Gastroesophageal sphincter (tissue), 4 donors: ENCODE results near the gene MACROH2A1. TPM values are rescaled to one million over a fixed set of nuclear protein-coding genes. Genes with fewer than 3 reads are reported as not detected.

Source experiments
- ATAC-seq: fragments of 150-250 bp; one replicate; pipeline ENCODE4 v1.9.1; 2016; ENCODE audit warnings: mild to moderate bottlenecking, moderate library complexity
- H3K27ac ChIP-seq, 4 donors: fragments of 200-600 bp; sonication (generic) in 3 of 4; 1 replicate in 3 of 4; 2 replicates in 1 of 4; pipeline ENCODE4 v1.5.1; 2016 to 2019
- H3K27me3 ChIP-seq: fragments of 200-600 bp; sonication (generic); one replicate; pipeline ENCODE4 v1.5.1; 2019
- H3K36me3 ChIP-seq, 2 donors: fragments of 200-600 bp; sonication (generic); one replicate each; pipeline ENCODE4 v1.5.1; 2019; ENCODE audit warnings: control low read depth in 1 of 2
- H3K4me1 ChIP-seq, 3 donors: fragments of 200-600 bp; sonication (generic); 1 replicate in 2 of 3; 2 replicates in 1 of 3; pipeline ENCODE4 v1.5.1; 2016 to 2019; ENCODE audit warnings: control low read depth in 2 of 3
- H3K4me3 ChIP-seq, 2 donors: fragments of 200-600 bp; sonication (generic); one replicate each; pipeline ENCODE4 v1.5.1; 2019; ENCODE audit warnings: mild to moderate bottlenecking in 1 of 2, moderate library complexity in 1 of 2
- H3K9me3 ChIP-seq, 3 donors: fragments of 200-600 bp; sonication (generic); one replicate each; pipeline ENCODE4 v1.5.1; 2017 to 2019; ENCODE audit warnings: control low read depth in 2 of 3
- CTCF ChIP-seq, 4 experiments: fragments of 200-600 bp in 2 of 4; fragments of 450-650 bp in 2 of 4; sonication (generic) in 1 of 4; IDR thresholded peaks; one replicate each; pipeline ENCODE4 v1.5.1; 2017 to 2019; ENCODE audit warnings: antibody characterized with exemption in 4 of 4, mild to moderate bottlenecking in 2 of 4, moderate library complexity in 2 of 4
- EP300 ChIP-seq: sonication (generic); formaldehyde crosslinking; IDR thresholded peaks from one replicate; pipeline ENCODE4 v1.6.1; 2017; ENCODE audit warnings: antibody characterized with exemption, mild to moderate bottlenecking
- POLR2A ChIP-seq, 2 donors: fragments of 450-650 bp; IDR thresholded peaks; one replicate each; pipeline ENCODE4 v1.6.1; 2017; ENCODE audit warnings: antibody characterized with exemption in 2 of 2, mild to moderate bottlenecking in 2 of 2, moderate library complexity in 1 of 2
- POLR2AphosphoS5 ChIP-seq: sonication (generic); formaldehyde crosslinking; IDR thresholded peaks from one replicate; pipeline ENCODE4 v1.6.1; 2017; ENCODE audit warnings: antibody characterized with exemption
- WGBS, 2 donors: methylation state at CpG; one replicate each; pipeline ENCODE4 v1.1.5; 2018; ENCODE audit warnings: low coverage in 1 of 2; 5-methylcytosine and 5-hydroxymethylcytosine counted together
- total RNA-seq, 4 donors: library from RNA; depleted of rRNA; stranded (reverse); fragments of >200 nt; gene quantifications; one replicate each; pipeline ENCODE4 v1.1.0, GENCODE V29; 2016

Gene MACROH2A1
- total RNA-seq, 4 donors from 2014 or later = 163 to 180 (median 177) TPM

GRCh38 chr5:135426102-135427082, 27.4 kb upstream of the MACROH2A1 start:
- no peaks in the 10 kb centered on the region for H3K4me1 ChIP-seq
- no peaks in the 10 kb centered on the region for H3K27me3 ChIP-seq
- TF ChIP-seq CTCF (IDR thresholded peaks at IDR 0.05) = peak; percentile 36 to 62 (median 46)
- TF ChIP-seq EP300 = no peak
- no peak for TF ChIP-seq POLR2A (IDR thresholded peaks at IDR 0.05)
- WGBS, 2 donors = 54 to 57% methylated on average over 6 to 7 of the region's 7 CpGs
- no peaks in the 10 kb centered on the region for H3K36me3 ChIP-seq
- peaks cover 0 to 11% (median 0%) of the 10 kb centered on the region in 3 donors for H3K9me3 ChIP-seq
- peak; percentile 48 for ATAC-seq
- no peak overlapping the region for H3K27ac ChIP-seq
- no peak overlapping the region for H3K4me3 ChIP-seq

- no peak for ATAC-seq
- H3K4me3 ChIP-seq = no peak overlapping the region
- H3K4me1 ChIP-seq = no peaks in the 10 kb centered on the region
- TF ChIP-seq EP300 = no peak
- TF ChIP-seq CTCF (IDR thresholded peaks at IDR 0.05) = no peak
- no peak for TF ChIP-seq POLR2A (IDR thresholded peaks at IDR 0.05)
- TF ChIP-seq POLR2AphosphoS5 = no peak
- H3K9me3 ChIP-seq = peaks cover 0 to 11% (median 0%) of the 10 kb centered on the region in 3 donors
- no peaks in the 10 kb centered on the region for H3K36me3 ChIP-seq
- H3K27ac ChIP-seq = no peak overlapping the region
- 17 to 39% methylated on average over 2 of the region's 2 CpGs for whole genome bisulfite sequencing, 2 donors
- H3K27me3 ChIP-seq = no peaks in the 10 kb centered on the region
These were observed 26.6 kb upstream of the MACROH2A1 start for GRCh38 chr5:135425641-135426040.

GRCh38 chr5:135423846-135424168, 24.8 kb upstream of the MACROH2A1 start:
- WGBS, 2 donors = 63 to 86% methylated on average over 1 of the region's 1 CpG

GRCh38 chr5:135423146-135423845, 24.3 kb upstream of the MACROH2A1 start:
- peaks cover 0 to 7% (median 0%) of the 10 kb centered on the region in 3 donors for H3K9me3 ChIP-seq
- ATAC-seq = no peak
- TF ChIP-seq POLR2AphosphoS5 (no peak), POLR2A (IDR thresholded peaks at IDR 0.05) (no peak)
- no peaks in the 10 kb centered on the region for H3K36me3 ChIP-seq
- no peaks in the 10 kb centered on the region for H3K4me1 ChIP-seq
- no peak overlapping the region for H3K4me3 ChIP-seq
- H3K27ac ChIP-seq = no peak overlapping the region
- no peaks in the 10 kb centered on the region for H3K27me3 ChIP-seq
- 85 to 94% methylated on average over 4 to 7 of the region's 7 CpGs for WGBS, 2 donors

More at GRCh38 chr5:135423846-135424168, 24.8 kb upstream of the MACROH2A1 start:
- Histone ChIP-seq H3K27me3 (no peaks in the 10 kb centered on the region), H3K36me3 (no peaks in the 10 kb centered on the region), H3K27ac (no peak overlapping the region), H3K9me3 (peaks cover 0 to 11% (median 0%) of the 10 kb centered on the region in 3 donors), H3K4me1 (no peaks in the 10 kb centered on the region), H3K4me3 (no peak overlapping the region)
- TF ChIP-seq POLR2AphosphoS5 (no peak), EP300 (no peak), CTCF (IDR thresholded peaks at IDR 0.05) (no peak), POLR2A (IDR thresholded peaks at IDR 0.05) (no peak)
- no peak for ATAC-seq

GRCh38 chr5:135422419-135422818, 23.4 kb upstream of the MACROH2A1 start:
- H3K9me3 ChIP-seq = peaks cover 0 to 7% (median 0%) of the 10 kb centered on the region in 3 donors
- no peak overlapping the region for H3K4me3 ChIP-seq
- TF ChIP-seq POLR2AphosphoS5 (no peak), POLR2A (IDR thresholded peaks at IDR 0.05) (no peak), CTCF (IDR thresholded peaks at IDR 0.05) (no peak), EP300 (no peak)
- no peak overlapping the region for H3K27ac ChIP-seq
- H3K4me1 ChIP-seq = no peaks in the 10 kb centered on the region
- no peaks in the 10 kb centered on the region for H3K36me3 ChIP-seq
- ATAC-seq = no peak
- no peaks in the 10 kb centered on the region for H3K27me3 ChIP-seq
